Epithelial cell of proximal tubule (primary cell): ENCODE data around the gene FBH1. TPM values are rescaled to one million over a fixed set of nuclear protein-coding genes. Genes with fewer than 3 reads are reported as not detected.
A peak's percentile ranks its signal among the peaks of the same experiment; 100 is the strongest.
"Not testable (repeated sequence)": the region's sequence is repeated elsewhere in the genome, so short reads cannot be mapped to it uniquely, and the experiment has no call there.

Experiments
- DNase-seq: peaks from one replicate; pipeline ENCODE4 v3.0.0-alpha.2; 2011; ENCODE audit warnings: low read depth
- H3K4me3 ChIP-seq: 2 replicates; pipeline ENCODE4 v1.5.1; 2011; ENCODE audit warnings: low read depth, mild to moderate bottlenecking, low read length
- total RNA-seq: library from RNA; depleted of rRNA; stranded (reverse); fragments of >200 nt; gene quantifications from 2 replicates; pipeline ENCODE4 v1.2.3, GENCODE V29; 2015
- TF ChIP-seq, protein P1 (sequence below): conservative IDR thresholded peaks from 2 replicates; pipeline ENCODE4 v1.5.1; 2012; ENCODE audit warnings: low read depth, mild to moderate bottlenecking, low read length

The FBH1 gene
- total RNA-seq: 48.3 and 68.4 TPM in 2 replicates

DNA sequence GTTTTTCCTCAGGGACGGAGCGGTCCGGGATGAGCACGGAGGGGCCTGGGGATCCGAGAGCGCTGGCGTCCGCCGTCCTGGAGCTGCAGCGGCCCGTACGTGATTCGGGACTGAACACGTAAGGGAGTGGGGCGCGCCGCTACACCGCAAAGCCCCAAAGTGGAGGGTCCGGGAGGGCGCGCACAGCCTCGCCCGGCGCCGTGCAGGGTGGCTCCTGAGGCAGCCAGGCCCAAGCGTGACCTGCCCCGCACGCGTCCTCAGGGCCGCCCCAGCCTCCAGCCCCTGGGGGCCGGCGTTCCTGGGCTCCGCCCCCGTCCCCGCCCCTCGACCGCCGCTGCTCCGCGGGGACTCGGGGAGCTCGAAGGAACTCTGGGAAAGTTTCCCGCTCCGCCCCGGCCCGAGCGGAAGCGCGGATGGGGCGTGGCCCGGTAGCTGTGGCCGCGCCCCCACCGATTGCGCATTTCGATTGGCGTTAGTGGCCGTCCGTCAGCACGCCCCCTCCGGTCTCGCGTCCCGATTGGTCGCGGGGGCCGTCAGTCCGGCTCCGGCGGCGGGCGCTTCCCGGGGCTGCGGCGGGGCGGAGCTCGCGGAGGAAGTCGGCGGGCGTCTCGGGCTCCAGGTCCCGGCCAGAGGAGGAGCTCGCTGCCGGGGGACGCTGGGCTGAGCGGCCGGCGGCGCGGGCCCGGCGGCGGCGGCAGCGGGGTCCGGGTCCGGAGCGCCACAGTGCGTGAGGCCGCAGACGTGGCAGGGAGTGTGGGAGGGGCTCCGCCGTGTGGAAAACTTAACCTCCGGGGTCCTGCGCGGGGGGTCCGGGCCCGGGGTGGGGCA is at the start of gene FBH1, which contains the start of gene ANKRD16:
TSS of gene FBH1 (plus strand) at position 620 of the 828 bp plus-strand sequence. CDS start at position 723, 103 bp downstream.
TSS of gene ANKRD16 (minus strand) at position 270 of the 828 bp plus-strand sequence. CDS start 539 bp downstream, outside the sequence.
- peak within 1 kb of the TSS; percentile 93 for H3K4me3 ChIP-seq
- DNase-seq: peak; percentile 61
- TF ChIP-seq, protein P1, sequence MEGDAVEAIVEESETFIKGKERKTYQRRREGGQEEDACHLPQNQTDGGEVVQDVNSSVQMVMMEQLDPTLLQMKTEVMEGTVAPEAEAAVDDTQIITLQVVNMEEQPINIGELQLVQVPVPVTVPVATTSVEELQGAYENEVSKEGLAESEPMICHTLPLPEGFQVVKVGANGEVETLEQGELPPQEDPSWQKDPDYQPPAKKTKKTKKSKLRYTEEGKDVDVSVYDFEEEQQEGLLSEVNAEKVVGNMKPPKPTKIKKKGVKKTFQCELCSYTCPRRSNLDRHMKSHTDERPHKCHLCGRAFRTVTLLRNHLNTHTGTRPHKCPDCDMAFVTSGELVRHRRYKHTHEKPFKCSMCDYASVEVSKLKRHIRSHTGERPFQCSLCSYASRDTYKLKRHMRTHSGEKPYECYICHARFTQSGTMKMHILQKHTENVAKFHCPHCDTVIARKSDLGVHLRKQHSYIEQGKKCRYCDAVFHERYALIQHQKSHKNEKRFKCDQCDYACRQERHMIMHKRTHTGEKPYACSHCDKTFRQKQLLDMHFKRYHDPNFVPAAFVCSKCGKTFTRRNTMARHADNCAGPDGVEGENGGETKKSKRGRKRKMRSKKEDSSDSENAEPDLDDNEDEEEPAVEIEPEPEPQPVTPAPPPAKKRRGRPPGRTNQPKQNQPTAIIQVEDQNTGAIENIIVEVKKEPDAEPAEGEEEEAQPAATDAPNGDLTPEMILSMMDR: no peak

DNA sequence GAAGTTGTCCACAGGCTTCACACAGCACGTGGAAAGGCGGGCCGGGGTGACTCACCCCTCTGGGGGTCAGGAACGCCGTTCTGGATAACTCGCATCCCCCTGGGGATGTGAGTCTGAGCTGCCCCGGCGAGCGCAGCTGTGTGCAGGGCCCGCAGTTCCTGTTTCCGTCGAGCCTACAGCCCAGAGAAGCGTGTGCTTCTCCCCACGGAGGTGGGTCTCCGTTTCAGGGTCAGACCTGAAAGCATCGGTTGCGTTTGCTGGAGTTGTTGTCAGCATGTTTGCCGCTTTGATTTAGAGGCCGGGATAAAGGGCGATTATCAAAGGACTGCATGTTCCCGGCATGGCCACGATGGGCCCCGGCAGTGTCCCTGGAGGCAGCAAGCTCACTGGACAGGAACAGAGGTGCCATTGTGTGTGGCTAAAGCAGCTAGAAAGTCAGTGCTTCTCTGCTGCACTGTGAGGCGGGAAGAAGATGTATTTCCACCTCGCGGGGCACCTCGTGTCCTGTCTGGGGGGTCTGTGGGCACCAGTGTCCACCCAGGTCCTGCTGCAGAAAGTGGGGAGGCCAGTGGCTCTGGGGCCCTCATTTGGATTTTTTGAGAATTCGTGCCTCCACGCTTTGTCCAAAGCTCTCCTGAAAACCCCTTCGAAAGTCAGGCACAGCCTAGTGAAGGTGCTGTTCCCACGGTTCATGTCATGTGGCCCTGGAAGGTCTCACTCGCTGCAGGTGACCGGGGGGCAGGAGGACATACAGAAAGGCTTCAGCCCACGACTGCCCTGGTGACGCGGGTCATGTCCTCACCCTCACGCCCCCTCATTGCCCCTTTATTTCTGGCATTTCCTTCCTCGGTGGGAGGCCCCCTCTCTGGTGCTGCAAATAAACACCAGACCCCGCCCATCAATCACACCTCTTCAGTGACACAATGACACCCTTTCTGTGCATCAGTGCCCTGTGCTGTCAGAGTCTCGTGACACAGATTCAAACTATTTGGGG is 49.4 kb upstream of the FBH1 start:
- TF ChIP-seq, protein P1: no peak
- no peak for DNase-seq
- H3K4me3 ChIP-seq: peak overlapping the region; percentile 37

GRCh38 chr10:5841965-5842364 is 48.1 kb upstream of the FBH1 start:
- no peak overlapping the region for H3K4me3 ChIP-seq
- no peak for DNase-seq
- TF ChIP-seq, protein P1: no peak

DNA sequence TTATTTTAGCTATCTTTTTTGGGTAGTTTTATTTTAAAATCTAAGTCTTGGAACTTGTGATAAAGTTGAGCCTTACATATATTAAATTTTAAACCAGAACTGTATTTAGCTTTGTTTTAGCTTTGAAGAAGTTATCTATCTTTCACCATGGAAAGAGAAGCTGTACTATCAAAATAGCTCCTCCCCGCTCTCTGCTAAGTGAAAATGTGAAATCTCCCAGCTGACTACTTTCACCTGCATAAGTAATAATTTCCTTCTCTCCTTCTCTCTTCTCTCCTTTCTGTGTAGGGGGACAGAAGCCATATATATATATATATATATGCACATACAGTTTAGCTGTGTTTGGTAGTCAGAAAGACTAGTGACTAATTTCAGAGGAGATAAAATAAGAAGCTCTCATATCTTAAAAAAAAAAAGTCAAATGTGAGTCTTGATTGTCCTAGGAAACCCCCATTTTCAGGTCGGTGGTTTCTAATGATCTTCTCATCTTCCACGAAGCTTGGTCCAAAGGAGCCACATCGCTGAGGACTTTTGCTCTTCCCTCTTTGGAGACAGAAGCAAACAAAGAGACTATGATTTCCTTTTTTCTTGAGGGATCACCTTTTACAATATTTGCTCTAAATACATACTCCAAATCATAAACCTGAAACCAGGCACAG is 46.2 kb upstream of the FBH1 start:
- TF ChIP-seq, protein P1: no peak
- H3K4me3 ChIP-seq: no peak overlapping the region
- DNase-seq: no peak

- no peak for DNase-seq
- H3K4me3 ChIP-seq: no peak overlapping the region
- TF ChIP-seq, protein P1: no peak
Observed at GRCh38 chr10:5844345-5845055, 45.5 kb upstream of the FBH1 start.

- DNase-seq, H3K4me3 ChIP-seq: not testable (repeated sequence)
Observed at GRCh38 chr10:5846667-5847066, 43.4 kb upstream of the FBH1 start.
